ENCODE measurements around the gene ENPP6.

ENPP6 gene

GRCh38 chr4:184217634-184218033, at the start of gene ENPP6:
Gene ENPP6 (minus strand): TSS chr4:184217873. CDS start chr4:184217819, 54 bp downstream.
- DNase-seq (ENCODE audit: low read depth): no peak
- TF ChIP-seq CTCF (conservative IDR thresholded peaks at IDR 0.05; ENCODE audit: low read depth, low read length): no peak

GRCh38 chr4:184267206-184267608, 49.5 kb upstream of the ENPP6 start:
- TF ChIP-seq CTCF (conservative IDR thresholded peaks at IDR 0.05; ENCODE audit: low read depth, low read length): no peak
- no peak overlapping the region for H3K4me3 ChIP-seq (ENCODE audit: low read length)
- no peak for DNase-seq (ENCODE audit: low read depth)

More at GRCh38 chr4:184217634-184218033, at the start of gene ENPP6:
- H3K4me3 ChIP-seq (ENCODE audit: low read length): no peak within 1 kb of the TSS

- DNase-seq (ENCODE audit: low read depth): no peak
- no peak for TF ChIP-seq CTCF (conservative IDR thresholded peaks at IDR 0.05; ENCODE audit: low read depth, low read length)
- no peak overlapping the region for H3K4me3 ChIP-seq (ENCODE audit: low read length)
These were observed 48.1 kb upstream of the ENPP6 start for GRCh38 chr4:184265546-184266351.

GRCh38 chr4:184263910-184264732, 46.4 kb upstream of the ENPP6 start:
- peak; percentile 72 for DNase-seq (ENCODE audit: low read depth)
- H3K4me3 ChIP-seq (ENCODE audit: low read length): no peak overlapping the region
- peak; percentile 71 for TF ChIP-seq CTCF (conservative IDR thresholded peaks at IDR 0.05; ENCODE audit: low read depth, low read length)

- no peak for DNase-seq (ENCODE audit: low read depth)
- H3K4me3 ChIP-seq (ENCODE audit: low read length): no peak overlapping the region
- no peak for TF ChIP-seq CTCF (conservative IDR thresholded peaks at IDR 0.05; ENCODE audit: low read depth, low read length)
These were observed 45.8 kb upstream of the ENPP6 start for GRCh38 chr4:184263461-184263860.

GRCh38 chr4:184262901-184263300, 45.2 kb upstream of the ENPP6 start:
- no peak for DNase-seq (ENCODE audit: low read depth)
- no peak for TF ChIP-seq CTCF (conservative IDR thresholded peaks at IDR 0.05; ENCODE audit: low read depth, low read length)
- no peak overlapping the region for H3K4me3 ChIP-seq (ENCODE audit: low read length)

Data from retinal pigment epithelial cell (primary cell).